Measurements from ENCODE around the gene PAX8.

PAX8 gene

GRCh38 chr2:113236367-113237159 lies 42.2 kb downstream of the PAX8 start:
- no peak for DNase-seq (ENCODE audit: low spot score)

DNA sequence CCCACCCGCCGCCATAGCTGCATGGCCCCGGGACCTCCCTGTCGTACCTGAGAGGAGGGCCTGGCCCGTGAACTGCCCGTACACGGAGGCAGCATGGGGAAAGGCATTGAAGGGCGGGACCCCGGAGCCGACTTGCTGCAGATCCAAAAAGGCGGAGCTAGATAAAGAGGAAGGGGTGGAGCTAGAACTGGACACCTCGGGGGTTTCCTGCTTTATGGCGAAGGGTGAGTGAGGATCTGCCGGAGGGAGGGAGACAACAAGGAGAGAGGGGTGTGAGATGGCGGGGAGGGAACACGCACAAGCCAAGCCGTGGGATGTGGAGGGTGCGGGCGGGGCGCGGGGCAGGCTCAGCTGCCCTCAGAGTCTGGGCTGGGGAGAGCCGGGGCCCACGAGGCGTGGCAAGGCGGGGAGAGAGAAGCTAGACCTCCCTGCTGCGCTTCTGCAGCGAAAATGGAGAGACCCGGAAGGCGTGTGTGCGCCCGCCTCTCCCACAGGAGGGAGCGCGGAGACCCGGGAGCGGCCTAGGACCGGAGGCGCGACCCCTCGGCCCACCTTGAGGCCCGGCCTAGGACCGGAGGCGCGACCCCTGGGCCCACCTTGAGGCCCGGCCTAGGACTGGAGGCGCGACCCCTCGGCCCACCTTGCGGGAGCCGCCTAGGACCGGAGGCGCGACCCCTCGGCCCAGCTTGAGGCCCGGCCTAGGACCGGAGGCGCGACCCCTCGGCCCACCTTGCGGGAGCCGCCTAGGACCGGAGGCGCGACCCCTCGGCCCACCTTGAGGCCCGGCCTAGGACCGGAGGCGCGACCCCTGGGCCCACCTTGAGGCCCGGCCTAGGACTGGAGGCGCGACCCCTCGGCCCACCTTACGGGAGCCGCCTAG lies 43.1 kb downstream of the PAX8 start:
- peak; percentile 94 for DNase-seq (ENCODE audit: low spot score)

DNA sequence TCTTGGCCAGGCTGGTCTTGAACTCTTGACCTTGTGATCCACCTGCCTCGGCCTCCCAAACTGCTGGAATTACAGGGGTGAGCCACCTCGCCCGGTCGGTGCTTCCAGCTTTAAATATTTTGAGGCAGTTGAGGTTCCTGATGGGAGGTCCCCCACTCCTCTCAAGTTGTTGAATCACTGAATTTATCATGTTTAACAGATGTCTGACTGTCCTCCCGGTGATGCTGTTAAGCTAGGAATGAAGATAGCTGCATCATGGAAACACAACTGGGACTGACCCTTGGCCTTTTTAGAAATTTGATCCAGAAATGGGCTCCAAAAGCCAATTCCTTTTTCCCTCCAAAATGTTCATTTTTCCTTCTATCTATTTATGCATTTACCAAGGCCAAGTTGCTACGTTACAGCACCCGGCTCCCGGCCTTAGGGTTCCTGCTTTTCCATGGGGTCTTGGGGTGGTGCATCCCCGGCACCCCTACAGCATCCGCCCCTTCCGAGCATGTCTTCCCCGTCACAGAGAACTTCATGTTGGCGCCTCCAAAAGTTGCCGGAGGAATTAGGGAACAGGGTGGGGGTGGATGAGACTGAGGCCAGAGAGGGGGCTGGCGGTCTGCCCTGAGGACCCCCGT lies 43.9 kb downstream of the PAX8 start:
- DNase-seq (ENCODE audit: low spot score) = no peak

GRCh38 chr2:113233593-113234550 lies 44.8 kb downstream of the PAX8 start:
- DNase-seq (ENCODE audit: low spot score) = peak; percentile 57

DNA sequence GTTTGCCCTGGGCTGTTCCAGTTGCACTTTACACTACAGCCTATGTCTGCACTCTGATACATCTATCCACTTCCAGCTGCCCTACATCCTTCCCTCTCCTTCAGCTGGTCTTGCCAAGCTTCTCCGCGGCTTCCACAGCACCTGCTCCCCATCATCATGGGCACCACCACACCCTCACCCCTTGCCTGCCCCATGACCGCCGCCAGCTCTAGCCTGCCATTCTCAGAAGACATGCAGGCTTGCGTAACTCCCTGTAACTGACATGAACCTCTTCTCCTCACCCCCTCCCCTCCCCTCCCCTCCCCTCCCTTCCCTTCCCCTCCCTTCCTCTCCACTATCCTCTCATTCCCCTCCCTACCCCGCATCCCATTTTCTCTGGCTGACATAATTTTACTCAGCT lies 46.0 kb downstream of the PAX8 start:
- DNase-seq (ENCODE audit: low spot score) = no peak

DNA sequence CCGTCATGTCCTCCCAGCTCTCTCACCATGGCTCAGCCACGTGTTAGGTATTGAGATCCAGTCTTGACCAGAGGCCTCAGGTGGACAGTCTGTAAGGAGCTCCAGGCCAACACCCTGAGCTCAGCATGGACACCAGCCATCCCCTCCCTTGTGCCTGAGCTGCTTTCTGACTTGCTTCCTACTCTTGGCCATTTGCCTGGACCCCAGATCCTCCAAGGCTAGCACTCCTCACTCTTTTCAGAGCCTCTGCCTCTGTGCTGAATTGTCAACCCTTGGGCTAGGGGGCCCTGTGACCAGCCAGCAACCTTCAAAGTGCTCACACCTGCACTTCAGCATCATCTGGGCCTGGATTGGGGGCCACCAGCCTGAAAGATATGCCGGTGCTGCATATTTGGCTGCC lies 46.6 kb downstream of the PAX8 start:
- no peak for DNase-seq (ENCODE audit: low spot score)

DNA sequence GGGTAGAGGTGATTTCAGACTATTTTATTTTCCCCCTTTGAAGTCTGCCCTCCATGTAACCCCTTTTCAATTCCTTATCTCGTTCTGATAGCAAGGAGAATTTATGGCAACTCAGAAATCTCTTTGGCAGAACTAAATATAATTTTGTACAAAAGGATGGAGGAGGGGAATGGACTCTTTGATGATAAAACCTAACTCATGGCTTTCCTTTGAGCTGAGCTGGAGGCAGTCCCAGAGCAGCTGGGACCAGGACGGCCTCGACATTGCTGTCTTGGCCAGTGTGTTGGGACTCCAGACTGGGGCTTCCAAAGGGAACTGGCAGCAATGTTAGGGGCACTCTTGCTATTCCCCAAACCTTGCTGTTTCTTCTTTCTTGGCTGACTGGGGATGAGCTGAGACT lies 47.7 kb downstream of the PAX8 start:
- DNase-seq (ENCODE audit: low spot score) = no peak

DNA sequence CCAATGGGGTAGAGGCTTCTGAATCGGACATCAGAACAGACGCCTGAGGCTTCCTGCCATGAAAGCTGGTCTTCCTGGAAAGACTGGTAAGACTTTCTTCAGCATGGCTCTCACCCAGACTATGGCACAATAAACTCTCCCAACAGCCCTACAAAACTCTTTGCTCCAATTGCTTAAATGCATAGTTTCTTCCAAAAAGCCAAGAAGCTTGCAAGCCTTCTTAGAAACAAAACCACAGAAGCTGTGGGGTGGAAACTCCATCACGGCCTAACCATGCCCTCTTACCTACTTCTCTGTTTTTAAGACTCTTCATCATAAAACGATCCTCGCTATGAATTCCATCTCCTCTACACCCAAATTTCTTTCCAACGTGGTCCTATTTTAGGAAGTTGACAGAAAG lies 48.2 kb downstream of the PAX8 start:
- no peak for DNase-seq (ENCODE audit: low spot score)

- no peak for DNase-seq (ENCODE audit: low spot score)
Observed at GRCh38 chr2:113229795-113230194, 48.9 kb downstream of the PAX8 start.

DNA sequence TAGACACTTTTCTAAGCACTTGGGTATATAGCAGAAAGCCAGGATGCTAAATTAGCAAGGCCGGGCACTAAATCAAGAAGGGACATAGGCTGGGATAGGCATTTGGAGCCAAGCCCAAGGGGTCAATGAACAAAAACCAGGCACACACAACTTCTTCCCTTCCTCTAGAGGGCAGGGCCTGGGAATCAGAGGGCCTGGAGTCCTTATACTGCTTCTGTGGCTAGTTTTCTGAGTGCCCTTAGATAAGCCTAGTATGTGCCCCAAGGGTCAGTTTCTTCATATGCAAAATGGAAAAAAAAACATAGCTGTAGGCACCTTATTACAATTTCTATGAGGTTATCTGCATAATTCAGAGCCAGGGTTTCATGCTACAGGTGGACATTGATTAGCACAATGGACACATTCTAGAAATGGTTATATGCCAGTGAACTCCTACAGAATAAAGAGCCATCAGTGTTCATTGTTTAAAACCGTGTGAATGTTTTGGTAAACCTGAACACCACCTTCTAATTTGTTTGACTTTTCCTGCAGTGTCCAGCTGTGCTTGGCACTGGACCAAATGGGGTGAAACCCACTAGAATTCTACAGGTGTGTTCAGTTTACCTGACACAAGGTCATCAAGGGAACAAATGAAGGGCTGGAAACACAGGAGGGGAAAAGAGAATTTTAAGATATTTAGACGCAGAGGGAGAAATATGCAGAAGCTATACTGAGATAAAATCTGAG lies 49.6 kb downstream of the PAX8 start:
- no peak for DNase-seq (ENCODE audit: low spot score)

- no peak for DNase-seq (ENCODE audit: low spot score)
Observed at GRCh38 chr2:113228351-113228750, 50.4 kb downstream of the PAX8 start.

- no peak for DNase-seq (ENCODE audit: low spot score)
Observed at GRCh38 chr2:113227698-113228097, 51.0 kb downstream of the PAX8 start.

GRCh38 chr2:113227290-113227689 lies 51.4 kb downstream of the PAX8 start:
- DNase-seq (ENCODE audit: low spot score) = no peak

GRCh38 chr2:113226462-113226861 lies 52.3 kb downstream of the PAX8 start:
- no peak for DNase-seq (ENCODE audit: low spot score)

- no peak for DNase-seq (ENCODE audit: low spot score)
Observed at GRCh38 chr2:113225263-113226259, 53.2 kb downstream of the PAX8 start.

- no peak for DNase-seq (ENCODE audit: low spot score)
Observed at GRCh38 chr2:113224647-113225236, 54.0 kb downstream of the PAX8 start.

- no peak for DNase-seq (ENCODE audit: low spot score)
Observed at GRCh38 chr2:113223813-113224212, 54.9 kb downstream of the PAX8 start.

- DNase-seq (ENCODE audit: low spot score) = no peak
Observed at GRCh38 chr2:113221846-113222245, 56.9 kb downstream of the PAX8 start.

- no peak for DNase-seq (ENCODE audit: low spot score)
Observed at GRCh38 chr2:113220970-113221708, 57.6 kb downstream of the PAX8 start.

All from NAMALWA (cell line).